GM21723 (cell line): ENCODE measurements around the gene IGFBP4.

Experiments used
- ATAC-seq: cut with Tn5 transposase; IDR thresholded peaks from one replicate; pipeline ENCODE4 v1.9.1; 2021; ENCODE audit warnings: mild to moderate bottlenecking, moderate library complexity; ENCODE audit not compliant: unreplicated experiment

Gene IGFBP4

GRCh38 chr17:40486522-40487370 is 43.5 kb downstream of the IGFBP4 start:
- ATAC-seq = no peak

GRCh38 chr17:40487371-40488020 is 44.2 kb downstream of the IGFBP4 start:
- ATAC-seq = no peak

GRCh38 chr17:40490289-40490853 is 47.1 kb downstream of the IGFBP4 start:
- no peak for ATAC-seq

GRCh38 chr17:40490982-40491381 is 47.7 kb downstream of the IGFBP4 start:
- no peak for ATAC-seq

- ATAC-seq = no peak
These were observed 48.2 kb downstream of the IGFBP4 start for GRCh38 chr17:40491486-40491885.

- no peak for ATAC-seq
These were observed 50.4 kb downstream of the IGFBP4 start for GRCh38 chr17:40493697-40494096.

GRCh38 chr17:40495140-40495539 is 51.9 kb downstream of the IGFBP4 start:
- ATAC-seq = no peak

GRCh38 chr17:40496170-40496569 is 52.9 kb downstream of the IGFBP4 start:
- no peak for ATAC-seq

GRCh38 chr17:40496634-40497420 is 53.6 kb downstream of the IGFBP4 start:
- no peak for ATAC-seq

- ATAC-seq = no peak
These were observed 54.4 kb downstream of the IGFBP4 start for GRCh38 chr17:40497695-40498094.

- no peak for ATAC-seq
These were observed 55.2 kb downstream of the IGFBP4 start for GRCh38 chr17:40498281-40499084.

- no peak for ATAC-seq
These were observed 56.4 kb downstream of the IGFBP4 start for GRCh38 chr17:40499551-40500189.

GRCh38 chr17:40500190-40500589 is 56.9 kb downstream of the IGFBP4 start:
- ATAC-seq = no peak

- ATAC-seq = no peak
These were observed 57.5 kb downstream of the IGFBP4 start for GRCh38 chr17:40500709-40501108.

- no peak for ATAC-seq
These were observed 58.3 kb downstream of the IGFBP4 start, which contains the start of gene TNS4 for GRCh38 chr17:40501499-40501911. TSS of gene TNS4 (minus strand) at chr17:40501623. CDS start at chr17:40496425, 5,198 bp downstream.

- ATAC-seq = no peak
These were observed 59.5 kb downstream of the IGFBP4 start for GRCh38 chr17:40502716-40503115.

- no peak for ATAC-seq
These were observed 59.9 kb downstream of the IGFBP4 start for GRCh38 chr17:40503154-40503553.

GRCh38 chr17:40506786-40507185 is 63.5 kb downstream of the IGFBP4 start:
- no peak for ATAC-seq
